Stimulated activated CD4-positive, alpha-beta T cell treated with anti-CD3 and anti-CD28 coated beads, Interleukin-12 subunit alpha, Interleukin-12 subunit beta, amount 100 ng/mL, for 48 hours (primary cell): ENCODE measurements around the gene GLO1.
A peak's percentile ranks its signal among the peaks of the same experiment; 100 is the strongest.

Experiments used
- DNase-seq, 3 donors: peaks; one replicate each; pipeline ENCODE4 v3.0.0-alpha.2; 2020; ENCODE audit warnings: low read depth in 2 of 3, low spot score in 1 of 3

Gene GLO1

GRCh38 chr6:38673397-38674165 is 29.4 kb downstream of the GLO1 start:
- DNase-seq: peak in 2 of 3 donors; percentile 12 to 22

- peak in 1 of 3 donors; percentile 0 for DNase-seq
These were observed 31.0 kb downstream of the GLO1 start for GRCh38 chr6:38671885-38672467.

GRCh38 chr6:38658418-38659167 is 44.4 kb downstream of the GLO1 start:
- DNase-seq: no peak

- no peak for DNase-seq
These were observed 46.0 kb downstream of the GLO1 start for GRCh38 chr6:38656896-38657295.

GRCh38 chr6:38654263-38654662 is 48.7 kb downstream of the GLO1 start:
- DNase-seq: no peak

GRCh38 chr6:38651121-38651784 is 51.7 kb downstream of the GLO1 start:
- no peak for DNase-seq

GRCh38 chr6:38650207-38650752 is 52.7 kb downstream of the GLO1 start:
- no peak for DNase-seq

- no peak for DNase-seq
These were observed 53.2 kb downstream of the GLO1 start for GRCh38 chr6:38649744-38650143.

GRCh38 chr6:38648629-38649028 is 54.3 kb downstream of the GLO1 start:
- no peak for DNase-seq

GRCh38 chr6:38646166-38646878 is 56.6 kb downstream of the GLO1 start:
- no peak for DNase-seq

GRCh38 chr6:38644951-38645350 is 58.0 kb downstream of the GLO1 start:
- no peak for DNase-seq

GRCh38 chr6:38640216-38640909 is 62.6 kb downstream of the GLO1 start:
- no peak for DNase-seq

GRCh38 chr6:38639498-38640215 is 63.3 kb downstream of the GLO1 start, which contains the start of gene BTBD9:
Gene BTBD9 (minus strand): TSS chr6:38639929.
- peak; percentile 57 to 67 (median 65) for DNase-seq

- DNase-seq: peak; percentile 16 to 48 (median 42)
These were observed 63.9 kb downstream of the GLO1 start for GRCh38 chr6:38638941-38639497.

GRCh38 chr6:38637756-38638155 is 65.2 kb downstream of the GLO1 start:
- no peak for DNase-seq

- no peak for DNase-seq
These were observed 66.9 kb downstream of the GLO1 start for GRCh38 chr6:38636027-38636426.

GRCh38 chr6:38634518-38634917 is 68.4 kb downstream of the GLO1 start:
- DNase-seq: no peak

- DNase-seq: no peak
These were observed 70.5 kb downstream of the GLO1 start for GRCh38 chr6:38632490-38632889.

GRCh38 chr6:38631186-38631783 is 71.7 kb downstream of the GLO1 start:
- DNase-seq: no peak
